Spleen (tissue), 11 donors: Measurements from ENCODE around the gene SFXN3. TPM values are rescaled to one million over a fixed set of nuclear protein-coding genes. Genes with fewer than 3 reads are reported as not detected.

Experiments
- DNase-seq: peaks from one replicate; pipeline ENCODE4 v3.0.0-alpha.2; 2020
- H3K27ac ChIP-seq, 8 donors: fragments of 200-600 bp; sonication (generic) in 7 of 8; 1 replicate in 4 of 8; 2 replicates in 4 of 8; pipeline versions ENCODE4 v1.5.0 to v1.8.0; 2016 to 2021; ENCODE audit warnings: inconsistent platforms in 4 of 8, mild to moderate bottlenecking in 4 of 8, moderate library complexity in 1 of 8
- H3K27me3 ChIP-seq, 7 donors: fragments of 200-600 bp; sonication (generic) in 6 of 7; replicated peaks in 1 of 7; 1 replicate in 4 of 7; 2 replicates in 3 of 7; pipeline versions ENCODE4 v1.5.0 to v1.8.0; 2016 to 2021; ENCODE audit warnings: inconsistent platforms in 3 of 7, mild to moderate bottlenecking in 1 of 7
- H3K36me3 ChIP-seq, 6 donors: fragments of 200-600 bp; sonication (generic) in 5 of 6; 1 replicate in 4 of 6; 2 replicates in 2 of 6; pipeline versions ENCODE4 v1.5.0 to v1.8.0; 2016 to 2021; ENCODE audit warnings: inconsistent platforms in 2 of 6
- H3K4me1 ChIP-seq, 6 donors: fragments of 200-600 bp; sonication (generic) in 5 of 6; 1 replicate in 3 of 6; 2 replicates in 3 of 6; pipeline versions ENCODE4 v1.5.0 to v1.8.0; 2016 to 2021; ENCODE audit warnings: inconsistent platforms in 3 of 6
- H3K4me3 ChIP-seq, 8 donors: fragments of 200-600 bp; sonication (generic) in 7 of 8; 1 replicate in 4 of 8; 2 replicates in 4 of 8; pipeline versions ENCODE4 v1.5.0 to v1.8.0; 2016 to 2021; ENCODE audit warnings: inconsistent platforms in 4 of 8, mild to moderate bottlenecking in 4 of 8, moderate library complexity in 2 of 8
- H3K9me3 ChIP-seq, 8 donors: fragments of 200-600 bp; sonication (generic) in 7 of 8; 1 replicate in 4 of 8; 2 replicates in 4 of 8; pipeline versions ENCODE4 v1.5.0 to v1.8.0; 2016 to 2021; ENCODE audit warnings: inconsistent platforms in 4 of 8
- CTCF ChIP-seq, 11 experiments: fragments of 200-600 bp in 7 of 11; fragments of 450-650 bp in 4 of 11; sonication (generic) in 4 of 11; IDR thresholded peaks in 8 of 11; conservative IDR thresholded peaks in 3 of 11; 1 replicate in 7 of 11; 2 replicates in 4 of 11; pipeline versions ENCODE4 v1.4.0 to v1.8.0; 2016 to 2021; ENCODE audit warnings: antibody characterized with exemption in 11 of 11, inconsistent platforms in 4 of 11, mild to moderate bottlenecking in 1 of 11
- POLR2A ChIP-seq, 3 donors: fragments of 450-650 bp; IDR thresholded peaks; one replicate each; pipeline ENCODE4 v1.5.1; 2017; ENCODE audit warnings: antibody characterized with exemption in 3 of 3, mild to moderate bottlenecking in 1 of 3
- POLR2AphosphoS5 ChIP-seq, 3 donors: sonication (generic); formaldehyde crosslinking; IDR thresholded peaks; one replicate each; pipeline ENCODE4 v1.5.1; 2017; ENCODE audit warnings: antibody characterized with exemption in 3 of 3
- WGBS, 5 donors: extraction: QIAGEN DNeasy Blood & Tissue Kit in 3 of 5; methylation state at CpG; one replicate each; pipeline versions ENCODE4 v1.1.5 to v1.1.7; 2013 to 2018; 5-methylcytosine and 5-hydroxymethylcytosine counted together
- intact Hi-C: fragments of 100-400 bp; cut with DNase I; formaldehyde crosslinking; loops from one replicate; pipeline ENCODE4 v1.15.0; 2023; ENCODE audit warnings: low total_unique reads
- polyA plus RNA-seq, 3 donors: library from polyadenylated mRNA; stranded (reverse); fragments of 200-250 nt; gene quantifications; one replicate each; pipeline ENCODE4 v1.2.1, GENCODE V29; 2013
- total RNA-seq, 7 donors: library from RNA; depleted of rRNA in 3 of 7; stranded (reverse); fragments of >200 nt in 3 of 7; fragmentation: NEBNext Ultra II Directional in 4 of 7; extraction: Animal tissue kit (Norgen Biotek cat#: 25700) in 4 of 7; gene quantifications; one replicate each; pipeline versions ENCODE4 v1.1.0 to v1.2.1, GENCODE V29; 2016 to 2021
- donor health status: healthy with polysubstance abuse.
- donor health status: DM: no; HTN: no; CAD: no; lungs with moderate emphysema.
- donor health status: DM: no; HTN: no; CAD: no.
- donor health status: Bipolar disorder and iron deficiency.
- donor health status: healthy.
- donor health status: DM: no; HTN: no; CAD: no.
- donor health status: DM: yes; HTN: yes; CAD: no.

SFXN3 gene
- total and polyA plus RNA-seq, 10 donors = 7.9 to 70.0 (median 38.5) TPM

- Histone ChIP-seq H3K27me3 (no peaks in the 10 kb centered on the region), H3K4me1 (peaks cover 10 to 65% (median 22%) of the 10 kb centered on the region in 6 donors), H3K27ac (peak overlapping the region in 2 of 8 donors; percentile 23 to 45), H3K4me3 (no peak overlapping the region), H3K36me3 (peaks cover 0 to 37% (median 23%) of the 10 kb centered on the region in 6 donors), H3K9me3 (no peaks in the 10 kb centered on the region)
- no peak for DNase-seq
- TF ChIP-seq CTCF (IDR thresholded peaks at IDR 0.05 in 8 of 11, conservative IDR thresholded peaks at IDR 0.05 in 3 of 11) (no peak), POLR2AphosphoS5 (IDR thresholded peaks at IDR 0.05) (no peak), POLR2A (IDR thresholded peaks at IDR 0.05) (no peak)
- intact Hi-C loops = no loop called here
- 82 to 90% (median 84%) methylated on average over 6 of the region's 6 CpGs for WGBS, 5 donors
Measured at GRCh38 chr10:101008823-101009423, 22.1 kb upstream of the SFXN3 start.

- WGBS, 5 donors = 87 to 95% (median 91%) methylated on average over 4 to 22 of the region's 22 CpGs
- intact Hi-C loops = no loop called here
- no peak for DNase-seq
- no peak for TF ChIP-seq CTCF (IDR thresholded peaks at IDR 0.05 in 8 of 11, conservative IDR thresholded peaks at IDR 0.05 in 3 of 11)
- no peak for TF ChIP-seq POLR2A (IDR thresholded peaks at IDR 0.05)
- no peak for TF ChIP-seq POLR2AphosphoS5 (IDR thresholded peaks at IDR 0.05)
- no peak overlapping the region for H3K27ac ChIP-seq
- peaks cover 10 to 63% (median 24%) of the 10 kb centered on the region in 6 donors for H3K4me1 ChIP-seq
- H3K9me3 ChIP-seq = no peaks in the 10 kb centered on the region
- no peak overlapping the region for H3K4me3 ChIP-seq
- H3K27me3 ChIP-seq = peaks cover 0 to under 1% (median 0%) of the 10 kb centered on the region in 7 donors
- peaks cover 0 to 23% (median 17%) of the 10 kb centered on the region in 6 donors for H3K36me3 ChIP-seq
Measured at GRCh38 chr10:101010329-101010728, 20.7 kb upstream of the SFXN3 start.

GRCh38 chr10:101011517-101012423 lies 19.3 kb upstream of the SFXN3 start:
- Histone ChIP-seq H3K27me3 (peaks cover 0 to 15% (median 2%) of the 10 kb centered on the region in 7 donors), H3K36me3 (peaks cover 0 to 8% (median 5%) of the 10 kb centered on the region in 6 donors), H3K4me3 (no peak overlapping the region), H3K4me1 (peaks cover 10 to 50% (median 24%) of the 10 kb centered on the region in 6 donors), H3K9me3 (no peaks in the 10 kb centered on the region), H3K27ac (peak overlapping the region in 6 of 8 donors; percentile 47 to 77 (median 58))
- intact Hi-C loops = no loop called here
- 74 to 79% (median 78%) methylated on average over 13 to 22 of the region's 22 CpGs for WGBS, 5 donors
- TF ChIP-seq CTCF (IDR thresholded peaks at IDR 0.05 in 8 of 11, conservative IDR thresholded peaks at IDR 0.05 in 3 of 11) = no peak
- no peak for TF ChIP-seq POLR2AphosphoS5 (IDR thresholded peaks at IDR 0.05)
- TF ChIP-seq POLR2A (IDR thresholded peaks at IDR 0.05) = no peak
- DNase-seq = peak; percentile 74
